Renal cortex interstitium (tissue), 11 donors: ENCODE measurements around the gene MOG. TPM values are rescaled to one million over a fixed set of nuclear protein-coding genes. Genes with fewer than 3 reads are reported as not detected.
"Not testable (repeated sequence)": the region's sequence is repeated elsewhere in the genome, so short reads cannot be mapped to it uniquely, and the experiment has no call there.

Source experiments
- DNase-seq, 11 donors: peaks; one replicate each; pipeline ENCODE4 v3.0.0-alpha.2; 2013; ENCODE audit warnings: low read depth in 9 of 11, low spot score in 4 of 11; ENCODE audit errors: extremely low read depth in 1 of 11
- polyA plus RNA-seq, 3 donors: library from polyadenylated mRNA; unstranded; fragments of 120-200 nt; gene quantifications; one replicate each; pipeline ENCODE4 v1.2.1, GENCODE V29; 2013; ENCODE audit not compliant: insufficient read length in 3 of 3

The MOG gene
- polyA plus RNA-seq, 3 donors: 0.20 TPM; not detected in 2

DNA sequence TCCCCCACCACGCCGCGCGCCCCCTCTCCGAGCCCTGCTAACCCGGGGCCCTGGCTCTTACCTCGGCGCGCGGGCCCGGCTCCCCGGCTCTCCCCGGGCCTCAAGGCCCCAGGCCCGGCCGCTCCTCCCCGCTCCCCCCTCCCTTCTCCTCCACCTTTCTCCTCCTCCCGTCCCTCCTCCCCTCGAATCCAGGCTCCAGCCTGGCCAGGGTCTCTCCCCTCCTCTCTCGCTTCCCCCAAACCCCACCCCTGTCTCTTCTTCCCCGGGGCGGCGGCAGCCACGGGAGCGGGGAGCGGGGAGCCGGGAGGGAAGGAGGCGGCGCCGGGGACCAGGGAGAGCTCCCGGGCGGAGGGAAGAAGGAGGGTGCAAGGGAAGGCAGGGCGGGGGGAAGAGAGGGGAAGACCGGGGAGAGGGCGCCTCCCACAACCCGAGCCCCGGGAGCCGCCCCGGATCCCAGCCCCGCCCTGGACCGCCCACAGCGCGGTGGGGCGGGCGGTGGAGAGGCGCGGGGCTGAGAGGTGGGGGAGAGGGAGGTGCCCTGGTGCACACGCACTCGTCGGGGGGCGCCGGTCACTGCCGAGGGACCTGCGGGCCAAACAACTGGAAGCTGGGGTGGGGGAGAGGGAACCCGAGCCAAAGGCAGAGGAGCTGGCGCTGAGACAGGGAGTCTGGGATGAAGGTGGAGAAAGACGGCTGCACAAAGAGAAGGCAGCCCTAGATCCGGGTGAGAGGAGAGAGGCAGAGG lies 23.9 kb upstream of the MOG start, which contains the start of gene GABBR1:
GABBR1 (minus strand) TSS at position 395 of the 745 bp plus-strand sequence. CDS start 798 bp downstream, outside the sequence.
- peak; percentile 70 to 92 (median 87) for DNase-seq

DNA sequence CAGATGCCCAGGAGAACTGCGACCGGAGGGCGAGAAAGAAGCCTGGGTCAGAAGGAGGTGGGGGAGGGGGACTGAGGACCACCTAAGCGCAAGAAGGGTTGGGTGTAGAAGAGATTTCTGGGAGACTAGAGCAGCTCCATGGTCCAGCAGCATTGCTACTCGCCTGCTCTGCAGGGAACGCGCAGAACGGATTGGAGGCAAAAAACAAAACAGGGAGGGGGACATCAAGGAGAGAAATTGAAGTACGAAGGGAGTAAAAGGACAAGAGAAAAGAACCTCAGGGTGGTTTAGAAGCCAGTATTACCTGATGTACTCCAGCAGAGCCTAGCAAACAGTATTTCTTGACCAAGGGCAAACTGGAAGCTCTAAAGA lies 23.4 kb upstream of the MOG start:
- peak in 2 of 11 donors; percentile 30 to 36 for DNase-seq

DNA sequence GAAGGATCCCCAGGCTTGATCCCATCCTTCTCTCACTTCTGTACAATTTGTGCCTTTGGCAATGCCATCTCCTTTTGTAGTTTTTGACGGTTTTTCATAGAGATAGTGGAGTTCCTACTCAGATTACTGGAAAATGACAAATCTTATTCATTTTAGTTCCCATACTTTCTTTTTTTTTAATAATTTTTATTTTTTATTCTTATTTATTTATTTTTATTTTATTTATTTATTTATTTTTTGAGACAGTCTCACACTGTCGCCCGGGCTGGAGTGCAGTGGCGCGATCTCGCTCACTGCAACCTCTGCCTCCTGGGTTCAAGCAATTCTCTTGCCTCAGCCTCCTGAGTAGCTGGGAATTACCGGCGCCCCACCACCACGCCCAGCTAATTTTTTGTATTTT lies 19.6 kb upstream of the MOG start:
- no peak for DNase-seq

DNA sequence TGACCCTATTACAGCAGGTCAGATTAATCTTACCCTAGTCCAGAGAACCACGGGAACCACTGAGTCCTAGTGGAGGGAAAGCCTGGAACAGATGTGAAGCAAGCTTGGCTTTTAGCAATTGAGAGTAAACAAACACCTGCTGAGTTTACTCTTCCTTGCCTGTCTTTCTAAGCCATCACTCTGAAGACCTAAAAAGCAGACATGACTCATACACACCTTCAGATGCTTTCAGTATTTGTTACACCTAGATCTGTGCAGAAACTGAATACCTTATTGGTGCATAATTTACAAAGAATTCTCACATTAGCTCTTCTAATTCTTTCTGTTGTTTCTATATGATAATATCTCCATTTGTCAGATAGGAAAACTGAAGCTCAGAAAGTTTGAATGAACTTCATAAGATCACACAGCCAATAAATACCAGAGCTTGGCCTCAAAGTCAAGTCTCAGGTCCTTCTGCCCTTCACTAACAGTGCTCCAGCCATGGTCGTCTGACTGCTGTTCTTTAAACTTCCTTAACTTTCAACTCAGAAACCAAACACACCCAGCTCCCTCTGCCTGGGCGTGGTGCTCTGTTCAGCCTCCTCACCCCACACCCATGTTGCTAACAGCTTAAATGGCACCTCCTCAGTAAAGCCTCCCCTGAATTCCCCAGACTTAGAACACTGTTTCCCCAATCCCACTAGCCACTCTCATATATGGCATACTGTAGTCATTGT lies 15.3 kb upstream of the MOG start:
- no peak for DNase-seq

DNA sequence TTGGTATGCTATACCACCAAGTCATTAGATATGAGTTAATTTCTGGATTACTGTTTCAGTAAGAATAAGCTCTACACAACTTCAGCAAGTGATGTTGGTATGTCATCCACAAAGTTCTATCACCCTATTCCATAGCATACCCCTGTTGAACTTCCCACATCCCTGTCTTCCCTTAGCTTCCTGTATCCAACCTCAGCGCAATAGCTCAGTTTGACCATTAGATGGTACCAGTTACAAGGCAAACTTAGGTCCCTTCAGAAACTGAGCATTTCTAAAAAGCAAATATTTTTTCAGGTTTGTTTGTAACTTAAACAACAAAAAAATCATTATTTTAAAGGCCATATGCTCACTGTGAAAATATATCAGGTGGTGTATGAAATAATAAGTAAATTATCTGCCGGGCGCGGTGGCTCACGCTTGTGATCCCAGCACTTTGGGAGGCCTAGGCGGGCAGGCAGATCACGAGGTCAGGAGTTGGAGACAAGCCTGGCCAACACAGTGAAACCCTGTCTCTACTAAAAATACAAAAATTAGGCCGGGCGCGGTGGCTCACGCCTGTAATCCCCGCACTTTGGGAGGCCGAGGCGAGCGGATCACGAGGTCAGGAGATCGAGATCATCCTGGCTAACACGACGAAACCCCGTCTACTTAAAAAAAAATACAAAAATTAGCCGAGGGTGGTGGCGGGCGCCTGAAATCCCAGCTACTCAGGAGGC lies 8.8 kb upstream of the MOG start:
- no peak for DNase-seq

DNA sequence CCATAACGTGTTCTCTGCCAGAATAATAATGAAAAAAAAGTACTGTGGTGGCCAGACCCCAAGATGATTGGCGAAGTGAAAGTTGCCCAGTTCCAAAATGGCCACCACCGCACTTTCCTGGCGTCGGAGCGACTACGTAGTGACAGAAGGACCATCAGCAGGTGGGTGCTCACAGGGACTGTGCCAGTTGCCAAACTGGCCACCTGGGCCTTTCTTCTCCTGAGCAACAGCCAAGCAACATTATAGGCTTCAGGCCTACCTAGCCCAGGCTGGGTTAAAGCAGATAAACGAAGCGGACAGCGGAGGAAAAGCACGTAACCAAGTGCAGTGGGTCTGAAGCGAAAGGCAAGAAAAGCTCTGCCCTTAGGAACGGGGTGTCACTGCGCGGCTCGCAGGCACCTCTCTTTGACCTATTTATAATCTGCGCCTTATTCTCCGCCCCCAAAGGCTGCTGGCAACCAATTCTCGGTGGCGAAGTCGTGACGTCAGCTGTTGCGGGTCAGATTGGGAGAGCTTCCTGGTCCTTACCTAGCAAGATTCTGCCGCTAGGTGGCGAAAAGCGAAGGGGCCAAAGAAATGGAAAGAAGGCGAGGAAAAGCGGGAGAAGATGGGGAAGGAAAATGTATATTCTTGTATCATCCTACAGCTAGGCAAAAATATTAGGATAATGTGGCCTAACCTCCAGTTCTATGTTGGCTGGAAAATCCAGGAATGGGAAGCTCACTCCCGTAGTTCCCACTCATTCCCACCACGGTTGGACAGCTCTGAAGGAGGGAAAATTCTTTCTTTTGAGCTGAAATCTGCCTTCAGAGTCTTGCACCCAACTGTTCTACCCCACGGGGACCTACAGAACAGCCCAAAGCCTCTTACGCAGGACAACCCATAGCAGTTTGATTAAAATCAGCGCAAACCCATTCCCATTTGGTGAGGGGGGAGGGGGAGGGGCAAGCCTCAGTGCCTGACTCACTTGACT lies 6.9 kb upstream of the MOG start:
- peak; percentile 87 to 98 (median 96) for DNase-seq

DNA sequence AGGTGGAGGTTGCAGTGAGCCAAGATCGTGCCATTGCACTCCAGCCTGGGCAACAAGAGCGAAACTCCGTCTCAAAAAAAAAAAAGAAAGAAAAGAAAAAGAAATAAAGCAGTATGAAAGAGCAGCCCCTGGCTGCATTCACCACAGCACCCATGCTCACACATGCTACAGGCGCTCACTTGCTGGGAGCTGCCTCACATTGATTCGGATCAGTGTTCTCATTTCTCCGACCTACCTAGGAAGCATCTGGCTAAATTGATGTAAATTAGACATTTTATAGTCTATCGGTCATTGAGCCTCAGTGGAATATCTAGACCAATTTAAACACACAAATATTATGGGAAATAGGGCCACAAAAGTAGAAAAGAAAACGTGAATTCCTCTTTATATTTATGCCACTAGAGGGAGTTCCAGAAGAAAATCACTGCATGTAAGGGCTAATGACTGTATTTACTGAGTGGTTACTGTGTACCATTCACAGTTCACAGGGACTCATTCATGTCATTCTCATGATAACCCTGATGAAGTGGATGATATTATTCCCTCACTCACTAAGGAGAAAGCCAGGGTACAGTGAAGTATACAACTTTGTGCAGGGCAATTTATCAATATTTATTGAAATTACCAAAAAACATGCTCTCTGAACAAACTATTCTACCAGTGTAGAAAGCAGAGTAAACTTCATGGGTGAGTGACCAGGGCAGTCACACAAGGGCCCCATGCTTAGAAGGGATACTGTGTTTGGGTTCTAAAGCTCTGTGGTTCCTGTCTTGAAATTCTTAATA lies 5.3 kb upstream of the MOG start:
- no peak for DNase-seq

DNA sequence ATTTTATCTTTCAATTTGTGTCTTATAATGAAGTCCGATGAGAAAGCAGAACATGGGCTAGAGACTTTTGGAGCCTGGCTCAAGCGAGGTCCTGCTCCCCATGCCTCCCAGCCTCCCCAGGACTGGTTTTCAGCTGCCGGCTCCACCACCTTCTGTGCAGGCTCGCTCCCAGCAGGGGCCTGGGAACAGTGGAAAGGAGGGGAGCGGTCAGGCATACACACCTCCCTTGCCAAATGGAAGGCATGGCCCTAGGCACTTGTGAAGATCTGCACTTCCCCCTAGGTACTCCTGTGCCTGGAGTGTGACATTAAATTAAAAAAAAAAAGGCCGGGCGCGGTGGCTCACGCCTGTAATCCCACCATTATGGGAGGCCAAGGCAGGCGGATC lies 4.7 kb upstream of the MOG start:
- DNase-seq: no peak

DNA sequence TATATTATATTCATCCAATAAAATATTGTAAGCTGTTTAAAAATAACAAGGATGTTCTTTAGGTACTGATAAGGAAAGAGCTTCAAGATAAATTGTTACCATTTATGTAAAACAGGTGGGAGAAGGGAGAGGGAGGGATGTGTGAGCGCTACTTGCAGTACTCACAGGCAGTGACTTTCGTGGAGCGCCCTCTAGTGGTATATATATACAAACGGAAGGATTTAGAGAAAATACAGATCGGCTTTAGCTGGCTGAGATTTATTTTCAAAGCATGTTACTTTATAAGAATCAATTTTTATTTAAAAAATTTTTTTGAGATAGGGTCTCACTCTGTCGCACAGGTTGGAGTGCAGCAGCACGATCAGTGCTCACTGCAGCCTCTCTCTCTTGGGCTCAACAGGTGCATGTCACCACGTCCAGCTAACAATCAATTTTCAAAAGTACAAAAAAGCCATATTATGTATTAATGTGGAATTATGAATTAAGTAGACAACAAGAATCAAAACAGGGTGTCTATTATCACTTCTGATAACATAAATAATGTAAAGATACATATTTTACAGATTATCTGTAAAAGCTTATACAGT lies 3.3 kb upstream of the MOG start:
- DNase-seq: peak in 8 of 11 donors; percentile 31 to 66 (median 54)

DNA sequence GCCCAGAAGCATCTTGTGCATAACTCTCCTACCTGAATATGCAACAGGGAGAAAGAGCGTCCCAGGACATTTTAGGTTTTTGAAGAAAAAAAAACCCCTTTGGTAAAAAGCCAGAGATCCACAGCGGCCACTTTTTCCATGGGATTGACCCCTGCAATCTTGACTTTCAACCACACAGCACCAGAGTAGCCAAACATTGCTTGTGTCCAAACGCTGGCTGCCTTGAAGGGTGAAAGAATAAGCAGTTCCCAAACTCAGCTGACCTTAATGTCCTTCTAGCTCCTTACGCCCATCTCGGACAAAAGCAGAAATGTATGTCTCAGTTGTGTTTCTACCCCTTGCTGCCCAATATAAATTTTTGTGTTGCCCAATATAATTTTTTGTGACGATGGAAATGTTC lies 1.2 kb upstream of the MOG start:
- no peak for DNase-seq

DNA sequence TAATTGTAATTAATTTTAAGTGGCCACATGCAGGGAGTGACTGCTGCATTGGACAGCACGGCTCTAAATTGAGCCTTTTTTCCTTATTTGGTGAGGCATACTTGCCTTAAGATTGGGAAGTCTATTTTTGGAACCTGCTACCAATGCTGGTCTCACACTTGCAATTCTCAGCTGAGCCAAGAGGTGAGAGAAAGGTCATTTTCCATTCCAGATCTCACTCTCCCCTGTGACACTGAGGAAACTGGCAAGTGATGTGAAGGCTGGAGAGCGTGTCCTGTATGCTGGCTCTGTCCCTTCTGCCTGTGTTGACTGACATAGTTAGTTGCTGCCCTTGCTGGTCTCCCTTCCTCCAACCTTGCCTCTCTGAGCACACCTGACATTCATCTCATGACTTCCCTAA lies 735 bp upstream of the MOG start:
- no peak for DNase-seq

DNA sequence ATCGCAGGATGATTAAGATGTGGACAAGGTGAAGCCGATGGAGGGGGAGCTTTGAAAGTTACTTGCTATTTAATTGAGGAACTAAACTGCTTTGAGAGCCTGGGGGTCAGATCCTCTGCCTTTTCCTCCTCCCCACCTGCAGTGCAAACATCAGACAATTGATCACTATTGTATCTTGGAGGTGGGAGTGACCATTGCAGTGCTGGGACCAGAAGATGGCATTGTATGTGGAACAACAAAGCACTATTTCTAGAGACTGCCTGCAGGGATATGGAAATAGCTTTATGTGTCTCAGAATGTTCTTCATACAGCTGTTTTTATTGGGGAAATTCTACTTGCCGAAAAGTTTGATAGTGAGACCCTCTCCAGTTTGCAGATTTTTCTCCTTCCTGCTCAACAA lies 4.2 kb downstream of the MOG start:
- no peak for DNase-seq

DNA sequence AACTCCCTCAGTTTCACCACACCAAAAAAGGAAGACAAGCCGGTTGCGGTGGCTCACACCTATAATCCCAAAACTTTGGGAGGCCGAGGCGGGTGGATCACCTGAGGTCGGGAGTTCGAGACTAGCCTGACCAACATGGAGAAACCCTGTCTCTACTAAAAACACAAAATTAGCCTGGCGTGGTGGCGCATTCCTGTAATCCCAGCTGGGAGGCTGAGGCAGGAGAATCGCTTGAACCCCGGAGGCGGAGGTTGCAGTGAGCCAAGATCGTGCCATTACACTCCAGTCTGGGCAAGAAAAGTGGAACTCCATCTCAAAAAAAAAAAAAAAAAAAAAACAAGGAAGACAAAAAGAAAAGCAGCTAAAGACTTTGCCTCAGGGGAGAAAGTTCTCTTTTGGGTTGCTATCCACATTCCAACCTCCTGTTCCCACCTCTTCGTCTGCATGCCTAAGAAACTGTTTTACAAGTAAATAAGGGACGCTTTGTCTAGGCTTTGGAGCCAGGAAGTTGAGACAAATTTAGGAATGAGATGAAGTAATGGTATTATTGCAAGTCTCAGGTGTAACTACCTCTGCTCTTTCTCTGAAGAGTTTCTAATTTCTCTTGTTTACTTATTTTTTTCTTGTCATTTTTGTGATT lies 4.7 kb downstream of the MOG start:
- not testable (repeated sequence) for DNase-seq

DNA sequence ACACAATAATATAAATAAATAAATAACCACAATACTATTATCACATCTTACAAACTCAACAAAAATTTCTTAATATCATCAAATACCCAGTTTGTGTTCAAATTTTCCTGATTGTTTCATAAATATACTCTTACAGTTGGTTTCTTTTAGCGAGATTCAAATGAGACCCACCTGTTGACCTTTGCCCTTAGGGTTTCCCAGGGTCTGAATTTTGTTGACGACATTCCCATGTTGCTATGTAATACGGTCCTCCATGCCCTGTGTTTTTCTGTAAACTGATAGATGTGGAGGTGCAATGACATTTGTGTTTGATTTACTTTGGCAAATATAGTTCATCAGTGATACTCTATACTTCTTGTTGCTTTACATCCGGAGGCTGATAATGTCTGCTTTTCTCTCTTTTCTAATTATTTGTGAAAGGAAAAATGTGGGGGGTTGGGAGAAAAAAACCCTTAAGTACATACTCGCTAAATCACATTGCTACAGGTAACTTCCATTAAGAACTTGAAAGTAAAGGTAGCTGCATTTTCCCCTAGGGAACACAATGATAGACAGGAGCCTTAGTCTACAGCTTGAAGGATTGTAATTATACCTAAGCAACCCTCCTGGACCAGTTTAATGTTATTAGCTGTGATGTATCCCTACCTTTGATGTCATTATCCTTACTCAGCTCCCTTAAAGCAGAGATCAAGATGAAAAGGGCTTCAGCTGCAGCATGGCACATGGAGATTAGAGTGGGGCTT lies 6.6 kb downstream of the MOG start:
- no peak for DNase-seq

DNA sequence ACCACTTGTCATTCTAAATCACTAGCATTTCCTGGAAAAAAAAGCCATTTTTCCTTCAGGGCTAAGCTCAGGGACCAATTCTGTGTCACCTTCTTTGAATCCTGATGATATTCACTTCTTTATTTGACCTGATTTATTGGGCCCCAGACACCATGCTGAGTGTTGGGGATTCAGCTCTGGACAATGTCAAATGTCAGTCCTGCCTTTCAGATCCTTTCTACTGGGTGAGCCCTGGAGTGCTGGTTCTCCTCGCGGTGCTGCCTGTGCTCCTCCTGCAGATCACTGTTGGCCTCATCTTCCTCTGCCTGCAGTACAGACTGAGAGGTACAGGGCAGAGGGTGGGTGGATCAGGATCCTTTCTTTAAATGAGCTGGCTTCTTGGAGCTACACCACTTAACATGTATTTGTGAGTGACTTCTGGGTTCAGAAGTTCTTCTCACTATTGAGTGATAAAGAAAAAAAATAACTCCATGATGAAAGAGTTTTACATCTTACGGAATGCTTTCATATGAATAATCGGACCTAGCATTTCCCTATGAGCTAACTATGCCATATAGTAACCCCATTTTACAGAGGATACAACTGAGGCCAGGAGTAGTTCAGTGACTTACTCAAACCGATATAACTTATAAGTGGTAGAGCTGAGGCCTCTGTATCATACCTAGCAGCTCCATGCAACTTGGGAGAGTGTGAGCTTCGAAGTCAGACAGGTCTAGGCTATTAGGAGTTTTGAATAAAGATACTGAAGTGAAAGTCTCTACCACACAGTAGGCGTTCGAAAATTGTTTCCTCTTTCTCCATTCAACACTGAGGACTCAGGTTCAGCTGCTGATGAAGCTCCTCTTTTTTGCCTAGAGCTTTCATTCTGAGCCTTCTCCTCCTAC lies 9.3 kb downstream of the MOG start:
- DNase-seq: no peak

DNA sequence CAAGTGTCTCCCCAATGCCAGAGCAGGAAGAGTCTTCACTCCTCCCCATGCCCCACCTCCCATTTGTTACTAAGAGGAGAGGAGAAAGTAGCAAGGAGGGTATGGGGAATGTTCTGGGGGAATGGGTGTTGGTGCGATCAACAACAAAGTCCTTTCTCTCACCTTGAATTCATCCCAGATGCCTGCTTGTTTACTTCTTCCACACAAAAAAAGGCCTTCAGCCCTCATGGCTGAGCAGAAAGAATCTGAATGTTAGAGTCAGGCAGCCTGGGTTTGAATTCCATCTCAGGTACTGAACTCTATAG lies 9.9 kb downstream of the MOG start:
- DNase-seq: no peak
